Measurements from ENCODE around the gene DOCK2.
"Not testable (repeated sequence)": the region's sequence is repeated elsewhere in the genome, so short reads cannot be mapped to it uniquely, and the experiment has no call there.

The DOCK2 gene

GRCh38 chr5:169723103-169723831 lies 86.2 kb downstream of the DOCK2 start:
- no peak for DNase-seq

GRCh38 chr5:169724303-169725087 lies 87.4 kb downstream of the DOCK2 start:
- no peak for DNase-seq

GRCh38 chr5:169725665-169726064 lies 88.6 kb downstream of the DOCK2 start:
- not testable (repeated sequence) for DNase-seq

GRCh38 chr5:169728418-169728817 lies 91.3 kb downstream of the DOCK2 start:
- DNase-seq, result no peak

GRCh38 chr5:169731221-169731620 lies 94.1 kb downstream of the DOCK2 start:
- no peak for DNase-seq

- no peak for DNase-seq
These were observed 95.8 kb downstream of the DOCK2 start for GRCh38 chr5:169732841-169733240.

GRCh38 chr5:169735913-169736312 lies 98.8 kb downstream of the DOCK2 start:
- DNase-seq, result no peak

GRCh38 chr5:169736653-169737052 lies 99.6 kb downstream of the DOCK2 start:
- DNase-seq, result no peak

- DNase-seq, result no peak
These were observed 103.4 kb downstream of the DOCK2 start for GRCh38 chr5:169740435-169740834.

- no peak for DNase-seq
These were observed 105.8 kb downstream of the DOCK2 start for GRCh38 chr5:169742771-169743296.

- DNase-seq, result no peak
These were observed 107.3 kb downstream of the DOCK2 start for GRCh38 chr5:169744336-169744735.

- DNase-seq, result no peak
These were observed 108.5 kb downstream of the DOCK2 start for GRCh38 chr5:169745441-169746146.

GRCh38 chr5:169746147-169746694 lies 109.1 kb downstream of the DOCK2 start:
- DNase-seq, result no peak

- DNase-seq, result no peak
These were observed 111.1 kb downstream of the DOCK2 start for GRCh38 chr5:169748174-169748573.

- DNase-seq, result no peak
These were observed 112.2 kb downstream of the DOCK2 start for GRCh38 chr5:169749295-169749694.

GRCh38 chr5:169751490-169751889 lies 114.4 kb downstream of the DOCK2 start:
- no peak for DNase-seq

- not testable (repeated sequence) for DNase-seq
These were observed 115.5 kb downstream of the DOCK2 start for GRCh38 chr5:169752566-169752965.

- no peak for DNase-seq
These were observed 116.7 kb downstream of the DOCK2 start for GRCh38 chr5:169753795-169754194.

GRCh38 chr5:169754737-169755136 lies 117.7 kb downstream of the DOCK2 start:
- DNase-seq, result no peak

GRCh38 chr5:169756071-169756765 lies 119.1 kb downstream of the DOCK2 start:
- no peak for DNase-seq

- no peak for DNase-seq
These were observed 119.9 kb downstream of the DOCK2 start for GRCh38 chr5:169757016-169757415.

GRCh38 chr5:169758886-169759285 lies 121.8 kb downstream of the DOCK2 start:
- DNase-seq, result no peak
